GDM1 (cell line): ENCODE measurements around the gene DRC1.

Experiments used
- DNase-seq: peaks from one replicate; lab custom pipeline; 2025; lab: John Stamatoyannopoulos, UW

DRC1 gene

GRCh38 chr2:26493566-26493965, 91.8 kb downstream of the DRC1 start:
- DNase-seq: no peak

GRCh38 chr2:26494199-26494598, 92.5 kb downstream of the DRC1 start:
- DNase-seq: no peak

GRCh38 chr2:26494891-26495290, 93.2 kb downstream of the DRC1 start:
- DNase-seq: no peak

- DNase-seq: no peak
Observed at GRCh38 chr2:26495705-26496297, 94.1 kb downstream of the DRC1 start.

GRCh38 chr2:26500406-26500805, 98.7 kb downstream of the DRC1 start:
- no peak for DNase-seq

GRCh38 chr2:26503231-26503880, 101.6 kb downstream of the DRC1 start:
- no peak for DNase-seq

- no peak for DNase-seq
Observed at GRCh38 chr2:26504002-26504401, 102.3 kb downstream of the DRC1 start.

DNA sequence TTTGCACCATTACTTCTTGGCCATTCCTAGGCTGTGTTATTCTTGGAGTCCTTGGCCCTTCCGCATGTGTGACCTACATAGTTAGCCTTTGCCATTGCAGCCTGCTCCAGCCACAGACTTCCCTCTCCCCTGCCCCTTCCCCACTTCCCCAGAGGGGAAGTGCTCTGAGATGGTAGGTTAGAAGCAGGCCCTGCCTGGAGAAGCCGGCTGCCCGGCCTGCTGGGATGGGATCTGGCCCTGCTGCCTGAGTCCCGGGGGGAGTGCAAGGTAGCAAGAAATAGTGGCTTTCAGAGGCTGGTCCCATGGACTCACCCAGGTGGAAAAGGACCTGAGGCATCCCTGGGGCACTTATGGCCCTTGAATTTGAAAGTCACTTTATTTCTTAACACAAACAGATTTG, 104.6 kb downstream of the DRC1 start:
- DNase-seq: no peak
